ENCODE results near the gene TTC24.
"Not testable (repeated sequence)": the region's sequence is repeated elsewhere in the genome, so short reads cannot be mapped to it uniquely, and the experiment has no call there.

TTC24 gene

DNA sequence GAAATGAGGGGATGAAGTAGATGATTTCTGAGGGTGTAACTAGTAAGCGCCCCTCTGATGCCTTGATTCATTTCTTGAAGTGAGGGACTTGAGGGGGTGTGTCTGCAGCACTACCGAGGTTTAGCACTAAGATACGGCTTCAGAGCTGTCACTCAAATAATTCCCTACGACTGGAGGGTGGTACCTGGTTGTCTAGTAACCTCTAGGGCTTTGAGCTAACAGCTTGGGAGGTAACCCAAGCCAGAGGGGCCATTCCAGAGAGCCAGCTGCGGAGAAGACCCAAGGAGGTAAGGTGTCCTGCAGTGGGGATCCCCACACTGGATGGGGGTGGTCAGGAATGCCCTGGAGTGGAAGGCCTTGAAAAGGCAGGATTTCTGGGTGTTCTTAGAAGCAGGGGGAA, at the start of gene TTC24:
TTC24 (plus strand) TSS at position 252 of the 400 bp plus-strand sequence. CDS start 1,642 bp downstream, outside the sequence.
- DNase-seq, result no peak

GRCh38 chr1:156530006-156530405, 49.5 kb upstream of the TTC24 start:
- no peak for DNase-seq

DNA sequence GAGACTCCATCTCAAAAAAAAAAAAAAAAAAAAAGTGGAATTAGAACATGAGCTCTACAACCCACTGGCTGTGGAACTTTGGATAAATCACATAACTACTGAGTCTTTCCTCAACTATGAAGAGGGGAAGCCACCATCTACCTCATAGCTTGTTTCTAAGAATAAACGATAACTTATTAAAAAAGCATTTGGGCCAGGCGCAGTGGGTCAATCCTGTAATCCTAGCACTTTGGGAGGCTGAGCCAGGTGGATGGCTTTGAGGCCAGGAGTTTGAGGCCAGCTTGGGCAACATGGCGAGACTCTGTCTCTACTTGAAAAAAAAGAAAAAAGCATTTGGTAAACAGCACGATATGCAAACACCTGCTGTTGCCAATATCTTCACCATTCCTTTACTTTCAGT, 47.1 kb upstream of the TTC24 start:
- DNase-seq, result no peak

DNA sequence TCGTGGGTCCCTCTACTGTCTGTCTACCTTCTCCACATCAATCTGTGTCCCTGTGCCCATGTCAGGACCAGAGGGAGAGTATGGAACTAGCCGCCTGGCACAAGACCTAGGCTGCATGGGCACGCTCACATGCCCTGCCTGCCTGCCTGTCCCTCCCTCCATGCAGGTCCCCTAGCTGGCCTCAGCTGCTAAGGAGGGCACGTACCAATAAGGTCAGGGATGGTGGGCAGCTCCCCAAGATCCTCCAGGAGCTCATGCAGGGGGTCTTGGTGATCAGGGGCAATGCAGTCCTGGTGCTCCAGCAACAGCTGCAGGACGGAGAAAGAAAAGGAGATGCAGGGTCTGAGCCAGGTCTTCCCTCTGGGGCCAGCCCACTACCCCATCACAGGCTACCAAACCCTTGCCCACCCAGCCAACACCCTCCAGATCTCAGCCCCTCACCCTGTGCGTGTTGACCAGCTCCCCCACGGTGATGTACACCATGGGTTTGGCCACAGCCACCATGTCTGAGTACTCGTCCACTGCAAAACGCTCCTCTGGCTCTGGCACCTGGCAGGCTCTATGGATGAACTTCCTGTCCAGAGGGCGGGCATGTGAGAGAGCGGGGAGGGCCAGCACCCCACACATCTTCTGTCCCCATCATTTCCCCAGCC, 45.8 kb upstream of the TTC24 start:
- DNase-seq, result no peak

- no peak for DNase-seq
Measured at GRCh38 chr1:156534424-156535060, 45.0 kb upstream of the TTC24 start.

DNA sequence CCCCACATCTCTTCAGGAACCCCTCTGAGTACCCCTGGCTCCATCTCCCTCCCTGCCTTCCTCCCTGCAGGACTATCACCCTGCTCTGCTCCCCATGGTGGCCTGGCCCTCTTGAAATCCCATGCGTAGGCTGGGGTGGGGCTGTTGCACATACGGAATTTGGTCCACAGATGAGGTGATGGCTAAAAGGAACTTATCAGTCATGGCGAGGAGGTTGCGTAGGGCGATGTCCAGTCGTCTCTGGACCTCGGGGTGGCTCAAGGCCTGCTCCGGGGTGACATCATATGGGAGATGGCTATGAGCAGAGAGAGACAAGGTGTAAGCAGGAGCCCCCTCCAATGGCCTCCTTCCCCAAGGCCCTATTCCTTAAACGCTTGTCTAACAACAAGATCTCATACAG, 42.5 kb upstream of the TTC24 start:
- DNase-seq, result no peak

GRCh38 chr1:156538711-156539440, 40.6 kb upstream of the TTC24 start:
- DNase-seq, result no peak

- DNase-seq, result no peak
Measured at GRCh38 chr1:156539818-156540355, 39.6 kb upstream of the TTC24 start.

DNA sequence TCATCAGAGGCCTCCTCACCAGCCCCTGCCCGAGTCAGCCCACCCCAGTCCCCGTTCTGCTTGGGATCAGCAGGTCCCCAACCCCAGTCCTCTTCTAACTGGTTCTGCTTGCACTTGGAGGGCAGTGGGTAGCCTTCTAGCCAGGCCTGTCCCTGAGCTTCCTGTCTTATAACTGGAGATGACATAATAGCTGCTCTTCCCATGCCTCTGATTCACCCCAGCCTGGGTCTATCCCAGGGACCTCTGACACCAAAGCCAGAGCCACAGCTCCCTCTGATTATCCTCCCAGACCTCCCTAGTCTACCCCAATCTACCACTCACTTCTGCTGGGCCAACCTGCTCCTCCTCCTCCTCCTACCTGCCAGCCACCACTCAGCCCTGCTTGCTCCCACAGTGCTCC, 38.6 kb upstream of the TTC24 start:
- DNase-seq, result no peak

- DNase-seq, result no peak
Measured at GRCh38 chr1:156543066-156543465, 36.5 kb upstream of the TTC24 start.

- DNase-seq, result no peak
Measured at GRCh38 chr1:156544592-156545102, 34.9 kb upstream of the TTC24 start.

GRCh38 chr1:156546267-156546666, 33.3 kb upstream of the TTC24 start:
- DNase-seq, result no peak

DNA sequence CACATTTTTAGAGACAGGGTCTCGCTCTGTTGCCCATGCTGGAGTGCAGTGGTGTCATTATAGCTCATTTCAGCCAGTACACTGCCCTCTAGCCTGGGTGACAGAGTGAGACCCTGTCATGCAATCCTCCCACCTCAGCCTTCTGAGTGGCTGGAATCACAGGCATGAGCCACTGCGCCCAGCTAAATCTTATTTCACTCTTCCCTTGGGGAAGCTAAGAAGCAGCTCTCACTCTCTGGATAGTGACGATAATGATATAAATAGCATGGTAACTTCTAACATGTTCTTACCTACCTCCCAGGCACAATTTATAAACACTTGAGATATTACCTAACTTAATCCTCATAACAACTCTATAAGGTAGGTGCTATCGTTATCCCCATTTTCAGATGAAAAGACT, 32.1 kb upstream of the TTC24 start:
- no peak for DNase-seq

- DNase-seq, result no peak
Measured at GRCh38 chr1:156547982-156548381, 31.5 kb upstream of the TTC24 start.

DNA sequence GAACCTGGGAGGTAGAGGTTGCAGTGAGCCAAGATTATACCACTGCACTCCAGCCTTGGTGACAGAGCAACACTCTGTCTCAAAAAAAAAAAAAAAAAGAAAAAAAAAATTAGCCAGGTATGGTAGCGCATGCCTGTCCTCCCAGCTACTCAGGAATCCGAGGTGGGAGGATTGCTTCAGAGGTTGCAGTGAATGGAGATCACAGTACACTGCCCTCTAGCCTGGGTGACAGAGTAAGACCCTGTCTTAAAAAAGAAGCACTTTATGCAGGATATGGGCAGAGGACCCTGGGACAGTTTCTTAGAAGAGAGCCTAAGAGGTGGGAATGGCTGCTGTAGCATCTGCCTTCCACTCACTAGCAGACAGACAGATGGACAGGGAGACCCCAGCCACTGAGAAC, 30.1 kb upstream of the TTC24 start:
- no peak for DNase-seq

DNA sequence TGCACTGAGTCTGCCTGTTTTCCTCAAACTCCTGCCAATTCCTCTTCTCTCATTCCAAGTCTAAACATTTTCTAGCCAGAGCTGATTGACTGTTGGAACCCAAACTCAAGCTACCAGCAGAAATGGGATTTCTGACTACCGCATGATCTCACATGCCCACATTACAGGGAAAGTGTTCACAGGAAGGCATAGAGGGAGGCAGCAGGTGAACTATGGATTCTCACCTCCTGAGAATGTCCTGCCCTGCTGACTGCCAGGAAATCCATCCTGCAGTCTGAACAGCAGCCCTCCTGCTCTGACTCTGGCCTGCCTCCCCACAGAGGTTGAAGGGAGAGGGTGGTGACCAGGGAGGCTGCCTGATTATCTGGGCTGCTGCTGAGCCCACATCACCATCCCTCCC, 29.7 kb upstream of the TTC24 start:
- no peak for DNase-seq

- no peak for DNase-seq
Measured at GRCh38 chr1:156550346-156550745, 29.2 kb upstream of the TTC24 start.

DNA sequence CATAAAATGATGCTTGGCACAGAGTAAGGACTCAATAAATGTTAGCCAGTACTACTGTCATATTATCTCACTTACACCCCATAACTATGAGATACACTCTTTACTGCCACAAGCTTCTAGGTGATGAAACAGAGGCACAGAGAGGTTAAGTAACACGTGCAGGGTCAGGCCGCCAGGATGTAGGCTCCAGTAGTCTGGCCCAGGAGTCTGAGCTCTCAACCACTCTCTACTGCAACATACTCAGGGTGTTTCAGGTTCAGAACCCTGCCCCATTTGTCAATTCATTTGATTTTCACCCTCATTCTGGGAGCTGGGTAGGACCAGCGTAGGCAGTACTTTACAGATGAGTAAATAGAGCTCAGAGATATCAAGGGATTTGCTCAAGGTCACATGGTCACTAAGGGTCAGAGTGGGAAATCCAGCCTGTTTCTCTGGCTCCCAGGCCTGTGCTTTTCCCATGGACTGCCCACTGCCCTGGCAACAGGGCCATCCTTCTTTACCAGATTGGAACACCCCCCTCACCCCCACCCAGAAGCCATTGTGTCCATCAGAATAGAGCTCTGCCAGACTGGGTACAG, 28.4 kb upstream of the TTC24 start:
- no peak for DNase-seq

DNA sequence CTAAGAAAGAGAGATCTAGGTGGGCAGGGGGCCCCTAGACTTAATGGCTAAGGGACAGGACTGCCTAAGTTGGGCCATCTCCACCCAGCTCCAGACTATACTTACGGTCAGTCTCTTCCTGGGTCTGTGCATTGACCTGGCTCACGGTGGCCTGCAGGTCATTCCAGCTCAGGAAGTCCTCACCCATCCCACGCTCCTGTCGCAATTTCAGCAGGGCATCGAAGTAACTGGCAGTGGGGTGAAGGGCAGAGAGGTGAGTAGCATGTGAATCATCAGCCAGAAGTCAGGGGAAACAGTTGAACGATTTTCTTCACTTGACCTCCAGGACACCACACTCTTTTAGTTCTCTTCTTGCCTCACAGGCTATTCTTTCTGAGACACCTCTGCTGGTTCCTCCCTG, 27.7 kb upstream of the TTC24 start:
- DNase-seq, result no peak

GRCh38 chr1:156552518-156552917, 27.0 kb upstream of the TTC24 start:
- DNase-seq, result no peak

DNA sequence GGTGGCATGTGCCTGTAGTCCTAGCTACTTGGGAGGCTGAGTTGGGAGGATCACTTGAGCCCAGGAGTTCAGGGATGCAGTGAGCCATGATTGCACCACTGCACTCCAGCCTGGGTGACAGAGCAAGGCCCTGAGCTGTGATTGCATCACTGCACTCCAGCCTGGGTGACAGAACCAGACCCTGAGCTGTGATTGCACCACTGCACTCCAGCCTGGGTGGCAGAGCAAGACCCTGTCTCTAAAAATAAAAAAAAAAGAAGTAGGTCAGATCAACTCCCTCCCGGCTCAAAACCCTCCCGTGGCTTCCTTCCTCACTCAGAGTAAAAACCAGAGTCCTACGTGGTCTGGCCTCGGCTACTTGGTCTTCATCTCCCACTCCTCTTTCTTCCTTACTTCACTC, 26.6 kb upstream of the TTC24 start:
- not testable (repeated sequence) for DNase-seq

GRCh38 chr1:156553860-156554485, 25.6 kb upstream of the TTC24 start:
- DNase-seq, result no peak

GRCh38 chr1:156554971-156555370, 24.6 kb upstream of the TTC24 start:
- DNase-seq, result no peak
